Measurements from ENCODE around the gene TLX3. TPM values are rescaled to one million over a fixed set of nuclear protein-coding genes. Genes with fewer than 3 reads are reported as not detected.

TLX3 gene
- total RNA-seq, 1 donor from 2014 or later, result not detected

DNA sequence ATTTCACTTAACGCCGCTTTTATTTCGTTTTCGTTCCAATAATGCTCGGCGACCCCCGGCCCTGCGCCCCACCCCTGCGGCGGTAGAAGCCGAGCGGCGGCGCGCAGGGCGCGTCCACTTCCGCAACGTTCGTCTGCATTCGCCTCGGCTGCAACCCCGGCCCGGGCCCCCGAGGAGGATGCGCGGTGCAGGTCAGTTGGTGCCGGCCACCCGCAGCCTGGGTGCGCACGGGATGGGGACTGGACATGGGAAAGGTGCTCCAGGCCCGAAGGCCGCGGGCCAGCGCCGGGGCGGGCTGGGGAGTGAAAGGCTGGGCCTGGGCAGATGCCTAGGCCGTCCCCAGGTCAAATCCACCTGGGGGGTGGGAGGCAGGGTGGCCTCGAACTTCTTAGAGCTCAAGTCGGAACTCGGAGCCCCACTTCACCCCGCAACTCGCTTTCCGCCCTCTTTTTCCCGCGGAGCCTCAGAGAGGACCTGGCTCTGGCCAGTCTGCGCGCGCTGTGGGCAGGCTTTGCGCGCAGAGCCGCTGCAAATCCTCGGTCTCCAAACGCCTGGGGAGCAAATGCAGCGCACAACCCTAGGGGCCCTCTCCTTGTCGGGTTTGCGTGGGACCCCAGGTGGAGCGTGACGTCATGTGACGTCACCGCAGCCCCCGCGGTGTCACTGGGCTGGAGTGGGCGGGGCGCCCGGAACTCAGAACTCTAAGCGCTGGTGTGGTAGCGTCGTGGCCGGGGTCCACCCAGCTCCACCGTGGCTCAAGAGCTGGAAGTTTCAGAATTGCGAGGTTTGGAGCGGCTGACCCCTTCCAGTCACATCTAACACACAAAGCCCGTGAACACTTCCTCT, 3.3 kb downstream of the TLX3 start:
- peaks cover 71% of the 10 kb centered on the region for H3K27me3 Mint-ChIP-seq (ENCODE audit: unreplicated experiment)
- peaks cover 40% of the 10 kb centered on the region for H3K4me1 Mint-ChIP-seq (ENCODE audit: unreplicated experiment)
- no peaks in the 10 kb centered on the region for H3K9me3 Mint-ChIP-seq (ENCODE audit: unreplicated experiment)
- TF ChIP-seq, protein P1, sequence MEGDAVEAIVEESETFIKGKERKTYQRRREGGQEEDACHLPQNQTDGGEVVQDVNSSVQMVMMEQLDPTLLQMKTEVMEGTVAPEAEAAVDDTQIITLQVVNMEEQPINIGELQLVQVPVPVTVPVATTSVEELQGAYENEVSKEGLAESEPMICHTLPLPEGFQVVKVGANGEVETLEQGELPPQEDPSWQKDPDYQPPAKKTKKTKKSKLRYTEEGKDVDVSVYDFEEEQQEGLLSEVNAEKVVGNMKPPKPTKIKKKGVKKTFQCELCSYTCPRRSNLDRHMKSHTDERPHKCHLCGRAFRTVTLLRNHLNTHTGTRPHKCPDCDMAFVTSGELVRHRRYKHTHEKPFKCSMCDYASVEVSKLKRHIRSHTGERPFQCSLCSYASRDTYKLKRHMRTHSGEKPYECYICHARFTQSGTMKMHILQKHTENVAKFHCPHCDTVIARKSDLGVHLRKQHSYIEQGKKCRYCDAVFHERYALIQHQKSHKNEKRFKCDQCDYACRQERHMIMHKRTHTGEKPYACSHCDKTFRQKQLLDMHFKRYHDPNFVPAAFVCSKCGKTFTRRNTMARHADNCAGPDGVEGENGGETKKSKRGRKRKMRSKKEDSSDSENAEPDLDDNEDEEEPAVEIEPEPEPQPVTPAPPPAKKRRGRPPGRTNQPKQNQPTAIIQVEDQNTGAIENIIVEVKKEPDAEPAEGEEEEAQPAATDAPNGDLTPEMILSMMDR (IDR thresholded peaks at IDR 0.05), result no peak
- peak overlapping the region; percentile 55 for H3K4me3 Mint-ChIP-seq (ENCODE audit: unreplicated experiment)
- no peak for DNase-seq (ENCODE audit: extremely low spot score, unreplicated experiment)
- H3K27ac Mint-ChIP-seq (ENCODE audit: unreplicated experiment), result no peak overlapping the region
- H3K36me3 Mint-ChIP-seq (ENCODE audit: unreplicated experiment), result no peaks in the 10 kb centered on the region

DNA sequence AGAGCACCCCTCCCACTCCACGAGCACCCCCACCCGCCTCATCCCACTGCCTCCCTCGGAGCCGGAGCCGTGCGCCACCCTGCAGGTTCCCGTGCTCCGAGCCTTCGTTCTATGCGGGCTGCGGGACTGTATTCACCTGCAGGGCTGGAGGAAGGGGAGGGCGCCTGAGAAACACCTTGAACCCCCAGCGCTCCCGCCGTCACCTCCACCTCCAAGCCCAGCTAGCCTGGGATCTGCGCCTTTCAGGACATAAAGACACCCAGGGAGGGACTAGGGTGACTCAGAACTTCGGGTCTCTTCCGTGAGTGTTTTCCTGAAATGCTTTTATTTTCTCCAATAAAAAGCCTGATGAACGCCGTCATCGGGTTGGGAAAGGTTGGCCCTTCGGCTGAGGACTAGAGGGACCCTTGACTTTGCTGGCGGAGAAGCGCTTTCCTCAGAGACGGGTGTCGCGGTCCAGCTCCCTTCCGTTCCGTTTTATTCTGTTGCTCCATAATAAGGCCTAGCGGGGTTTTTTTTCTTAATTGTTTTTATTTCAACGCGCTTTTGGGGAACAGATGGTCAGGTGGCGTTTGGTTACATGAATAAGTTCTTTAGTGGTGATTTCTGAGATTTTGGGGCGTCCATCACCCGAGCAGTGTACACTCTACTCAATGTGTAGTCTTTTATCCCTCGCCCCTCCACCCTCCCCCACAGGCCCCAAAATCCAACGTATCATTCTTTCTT, 4.6 kb downstream of the TLX3 start:
- peaks cover 40% of the 10 kb centered on the region for H3K4me1 Mint-ChIP-seq (ENCODE audit: unreplicated experiment)
- no peak overlapping the region for H3K4me3 Mint-ChIP-seq (ENCODE audit: unreplicated experiment)
- H3K27me3 Mint-ChIP-seq (ENCODE audit: unreplicated experiment), result peaks cover 74% of the 10 kb centered on the region
- TF ChIP-seq, protein P1 (IDR thresholded peaks at IDR 0.05), result no peak
- H3K36me3 Mint-ChIP-seq (ENCODE audit: unreplicated experiment), result no peaks in the 10 kb centered on the region
- H3K9me3 Mint-ChIP-seq (ENCODE audit: unreplicated experiment), result no peaks in the 10 kb centered on the region
- H3K27ac Mint-ChIP-seq (ENCODE audit: unreplicated experiment), result no peak overlapping the region
- DNase-seq (ENCODE audit: extremely low spot score, unreplicated experiment), result no peak

DNA sequence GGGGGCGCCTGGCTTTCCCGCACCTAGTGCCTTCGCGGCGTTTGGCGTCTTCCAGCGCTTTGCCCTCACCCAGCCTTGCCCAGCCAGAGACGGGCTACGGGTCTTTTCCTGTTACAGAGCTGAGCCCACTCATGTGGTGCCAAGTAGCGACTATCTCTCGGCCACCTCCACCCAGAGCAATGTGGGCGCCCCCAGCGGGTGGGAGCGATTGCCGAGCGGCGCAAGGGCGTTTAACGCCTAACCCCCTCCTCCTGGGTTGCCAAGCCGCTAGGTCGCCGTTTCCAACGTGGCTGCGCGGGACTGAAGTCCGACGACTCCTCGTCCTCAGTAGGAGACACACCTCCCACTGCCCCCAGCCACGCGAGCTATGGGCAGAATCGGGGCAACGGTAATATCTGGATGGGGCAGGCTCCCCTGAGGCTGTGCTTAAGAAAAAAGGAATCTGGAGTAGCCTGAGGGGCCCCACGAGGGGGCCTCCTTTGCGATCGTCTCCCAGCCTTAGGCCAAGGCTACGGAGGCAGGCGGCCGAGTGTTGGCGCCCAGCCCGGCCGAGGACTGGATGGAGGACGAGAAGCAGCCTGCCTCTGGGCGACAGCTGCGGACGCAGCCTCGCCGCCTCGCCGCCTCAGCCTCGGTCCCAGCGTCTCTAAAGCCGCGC, 5.8 kb downstream of the TLX3 start:
- H3K9me3 Mint-ChIP-seq (ENCODE audit: unreplicated experiment), result no peaks in the 10 kb centered on the region
- TF ChIP-seq, protein P1 (IDR thresholded peaks at IDR 0.05), result no peak
- H3K27ac Mint-ChIP-seq (ENCODE audit: unreplicated experiment), result no peak overlapping the region
- no peaks in the 10 kb centered on the region for H3K36me3 Mint-ChIP-seq (ENCODE audit: unreplicated experiment)
- peaks cover 37% of the 10 kb centered on the region for H3K4me1 Mint-ChIP-seq (ENCODE audit: unreplicated experiment)
- DNase-seq (ENCODE audit: extremely low spot score, unreplicated experiment), result no peak
- H3K27me3 Mint-ChIP-seq (ENCODE audit: unreplicated experiment), result peaks cover 80% of the 10 kb centered on the region
- H3K4me3 Mint-ChIP-seq (ENCODE audit: unreplicated experiment), result peak overlapping the region; percentile 38

DNA sequence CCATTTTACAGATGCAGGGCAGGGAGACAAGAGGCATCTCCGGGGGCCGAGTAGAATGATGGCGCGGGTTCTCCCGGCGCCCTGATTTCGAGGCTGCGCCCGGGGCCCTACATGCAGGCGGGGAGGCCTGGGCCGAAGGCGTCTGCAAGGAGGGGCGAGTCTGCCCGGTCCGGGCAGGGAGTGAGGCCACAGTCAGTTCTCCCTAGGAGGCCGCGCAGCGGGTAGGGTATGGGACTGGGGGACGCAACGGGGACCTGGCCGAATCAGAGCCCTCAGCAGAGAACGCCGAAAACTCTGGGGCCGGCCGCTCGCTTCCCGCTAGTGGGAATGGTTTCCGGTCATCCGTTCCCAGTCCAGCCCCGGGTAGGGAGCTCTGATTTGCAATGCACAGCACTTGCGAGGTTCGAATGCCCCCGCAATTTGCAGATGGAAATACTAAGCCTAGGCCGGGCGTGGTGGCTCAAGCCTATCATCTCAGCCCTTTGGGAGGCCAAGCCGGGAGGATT, 6.4 kb downstream of the TLX3 start:
- no peak overlapping the region for H3K4me3 Mint-ChIP-seq (ENCODE audit: unreplicated experiment)
- no peaks in the 10 kb centered on the region for H3K9me3 Mint-ChIP-seq (ENCODE audit: unreplicated experiment)
- H3K36me3 Mint-ChIP-seq (ENCODE audit: unreplicated experiment), result no peaks in the 10 kb centered on the region
- TF ChIP-seq, protein P1 (IDR thresholded peaks at IDR 0.05), result no peak
- DNase-seq (ENCODE audit: extremely low spot score, unreplicated experiment), result no peak
- peaks cover 81% of the 10 kb centered on the region for H3K27me3 Mint-ChIP-seq (ENCODE audit: unreplicated experiment)
- peaks cover 36% of the 10 kb centered on the region for H3K4me1 Mint-ChIP-seq (ENCODE audit: unreplicated experiment)
- H3K27ac Mint-ChIP-seq (ENCODE audit: unreplicated experiment), result no peak overlapping the region

Measured in osteocyte (in vitro differentiated cells).